Ovary (tissue), 9 donors: ENCODE data around the gene RASSF9. TPM values are rescaled to one million over a fixed set of nuclear protein-coding genes. Genes with fewer than 3 reads are reported as not detected.
A peak's percentile ranks its signal among the peaks of the same experiment; 100 is the strongest.

ENCODE experiments used
- DNase-seq, 5 donors: peaks; one replicate each; pipeline ENCODE4 v3.0.0-alpha.2; 2019 to 2020
- H3K27ac ChIP-seq, 2 donors: fragments of 200-600 bp; one replicate each; pipeline versions ENCODE4 v1.5.1 to v1.8.0; 2019 to 2022
- H3K27me3 ChIP-seq: fragments of 200-600 bp; one replicate; pipeline ENCODE4 v1.8.0; 2022
- H3K36me3 ChIP-seq: fragments of 200-600 bp; sonication (generic); one replicate; pipeline ENCODE4 v1.5.1; 2019
- H3K4me1 ChIP-seq: one replicate; pipeline ENCODE4 v1.8.1; 2013; ENCODE audit warnings: mild to moderate bottlenecking, moderate library complexity; ENCODE audit not compliant: insufficient read depth
- H3K4me3 ChIP-seq: fragments of 200-600 bp; sonication (generic); one replicate; pipeline ENCODE4 v1.5.1; 2017
- H3K9me3 ChIP-seq, 2 donors: fragments of 200-600 bp in 1 of 2; sonication (generic) in 1 of 2; one replicate each; pipeline versions ENCODE4 v1.5.1 to v1.8.1; 2013 to 2019; ENCODE audit warnings: mild to moderate bottlenecking in 1 of 2, moderate library complexity in 1 of 2
- EP300 ChIP-seq: sonication (generic); formaldehyde crosslinking; IDR thresholded peaks from one replicate; pipeline ENCODE4 v1.6.1; 2017; ENCODE audit warnings: antibody characterized with exemption
- POLR2A ChIP-seq: fragments of 450-650 bp; IDR thresholded peaks from one replicate; pipeline ENCODE4 v1.6.1; 2017; ENCODE audit warnings: antibody characterized with exemption, mild to moderate bottlenecking, moderate library complexity
- WGBS, 3 donors: extraction: QIAGEN DNeasy Blood & Tissue Kit in 1 of 3; methylation state at CpG; one replicate each; pipeline versions ENCODE4 v1.1.5 to v1.1.7; 2013 to 2017; 5-methylcytosine and 5-hydroxymethylcytosine counted together
- intact Hi-C, 4 donors: fragments of 100-400 bp; cut with DNase I; formaldehyde crosslinking; loops; one replicate each; pipeline versions ENCODE4 v1.11.0 to v1.15.1; 2022 to 2023
- polyA plus RNA-seq, 2 donors: library from polyadenylated mRNA; stranded (reverse); fragments of 200-250 nt in 1 of 2; fragments of 350-450 nt in 1 of 2; fragmentation: Illumina TruSeq in 1 of 2; extraction: RNeasy Lipid Tissue Mini Kit (QIAGEN cat#74804) in 1 of 2; gene quantifications; one replicate each; pipeline ENCODE4 v1.2.3, GENCODE V29; 2013 to 2014
- total RNA-seq, 7 donors: library from RNA; depleted of rRNA in 2 of 7; stranded (reverse); fragments of >200 nt in 2 of 7; fragmentation: NEBNext Ultra II Directional in 3 of 7; extraction: Animal tissue kit (Norgen Biotek cat#: 25700) in 3 of 7; gene quantifications; one replicate each; pipeline versions ENCODE4 v1.1.0 to v1.2.4, GENCODE V29; 2016 to 2023
- TF ChIP-seq, protein P1 (sequence below), 3 donors: fragments of 450-650 bp in 2 of 3; fragments of 200-600 bp in 1 of 3; IDR thresholded peaks; one replicate each; pipeline versions ENCODE4 v1.5.1 to v1.8.0; 2016 to 2022; ENCODE audit warnings: antibody characterized with exemption in 3 of 3, mild to moderate bottlenecking in 1 of 3
- donor health status: DM: no; HTN: no; CAD: no; lungs with moderate emphysema.
- donor health status: DM: no; HTN: no; CAD: no.
- donor health status: Bipolar disorder and iron deficiency.
- donor health status: DM: yes; HTN: yes; CAD: no.
- donor health status: DM: no; HTN: no; CAD: no.
- donor health status: DM: yes; HTN: yes; CAD: no.

The RASSF9 gene
- total and polyA plus RNA-seq, 9 donors: 0.56 to 4.9 (median 3.1) TPM

DNA sequence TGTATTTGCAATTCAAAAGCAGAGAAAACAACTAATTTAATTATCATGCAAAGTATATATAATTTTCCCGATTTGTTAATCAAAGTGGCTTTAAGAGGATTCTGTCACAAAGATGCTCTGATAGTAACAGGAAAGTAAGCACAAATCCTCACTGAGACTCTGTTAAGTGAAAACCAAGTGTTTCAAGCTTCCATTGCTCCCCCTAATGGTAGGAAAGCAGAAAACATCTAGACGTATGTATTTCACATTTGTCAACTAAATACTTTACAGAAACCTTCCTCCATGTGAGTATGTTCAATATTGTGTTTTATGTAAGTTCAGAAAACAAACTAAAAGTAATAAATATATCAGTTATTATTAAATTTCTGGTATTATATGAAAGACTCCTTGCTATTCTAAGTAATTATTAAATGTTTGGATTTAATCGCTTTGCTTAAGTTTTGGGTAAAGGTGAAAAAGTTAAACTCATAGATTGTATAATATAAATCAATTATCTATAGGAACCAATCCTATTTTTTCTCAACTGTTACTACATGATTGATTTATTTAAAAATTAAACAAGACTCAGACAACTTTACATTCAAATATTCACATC is 36.4 kb upstream of the RASSF9 start:
- no peak for DNase-seq
- no peaks in the 10 kb centered on the region for H3K36me3 ChIP-seq

DNA sequence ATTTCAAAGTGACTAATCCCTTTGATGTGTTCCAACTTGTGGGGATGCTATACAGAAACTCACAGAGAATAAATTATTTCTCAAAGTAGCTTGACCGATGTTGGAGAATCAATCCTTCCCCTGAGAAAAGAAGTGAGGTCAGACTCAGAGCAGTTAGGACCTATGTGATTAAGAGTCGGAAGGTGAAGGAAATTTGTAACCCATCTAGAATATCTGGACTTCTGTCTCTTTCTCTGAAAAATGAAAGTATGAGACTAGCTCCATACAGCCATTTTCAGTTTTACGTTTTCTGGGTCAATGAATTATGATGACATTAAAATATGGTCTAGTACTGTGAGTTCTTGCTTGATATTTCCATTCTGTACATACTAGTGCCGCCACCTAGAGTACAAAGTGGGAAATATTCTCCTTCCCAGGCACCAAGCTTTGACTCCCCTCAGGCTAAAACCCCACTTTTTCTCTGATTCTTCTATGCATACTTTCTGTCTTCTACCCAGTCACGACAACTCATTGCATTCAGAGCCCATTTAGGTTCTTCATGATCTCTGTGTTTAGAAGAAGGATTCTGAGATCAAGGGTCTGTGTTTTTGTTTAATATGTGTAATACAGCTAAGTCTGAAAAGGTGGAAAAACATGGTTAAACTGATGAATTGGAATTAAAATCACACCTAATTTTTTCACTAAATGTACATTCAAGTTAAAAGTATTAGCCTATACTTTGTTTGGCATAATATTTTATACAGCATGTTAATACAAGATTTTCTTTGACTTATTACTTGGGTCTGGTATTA is 31.0 kb upstream of the RASSF9 start:
- intact Hi-C loops: loop anchor here (5.0 to 10.0 kb wide), 4 partner anchors 290 to 402 kb away; no protein-coding TSS in a partner anchor
- Histone ChIP-seq H3K36me3 (no peaks in the 10 kb centered on the region), H3K4me1 (no peaks in the 10 kb centered on the region), H3K27ac (no peak overlapping the region), H3K4me3 (no peak overlapping the region), H3K27me3 (no peaks in the 10 kb centered on the region), H3K9me3 (no peaks in the 10 kb centered on the region)
- no peak for TF ChIP-seq POLR2A
- TF ChIP-seq, protein P1, sequence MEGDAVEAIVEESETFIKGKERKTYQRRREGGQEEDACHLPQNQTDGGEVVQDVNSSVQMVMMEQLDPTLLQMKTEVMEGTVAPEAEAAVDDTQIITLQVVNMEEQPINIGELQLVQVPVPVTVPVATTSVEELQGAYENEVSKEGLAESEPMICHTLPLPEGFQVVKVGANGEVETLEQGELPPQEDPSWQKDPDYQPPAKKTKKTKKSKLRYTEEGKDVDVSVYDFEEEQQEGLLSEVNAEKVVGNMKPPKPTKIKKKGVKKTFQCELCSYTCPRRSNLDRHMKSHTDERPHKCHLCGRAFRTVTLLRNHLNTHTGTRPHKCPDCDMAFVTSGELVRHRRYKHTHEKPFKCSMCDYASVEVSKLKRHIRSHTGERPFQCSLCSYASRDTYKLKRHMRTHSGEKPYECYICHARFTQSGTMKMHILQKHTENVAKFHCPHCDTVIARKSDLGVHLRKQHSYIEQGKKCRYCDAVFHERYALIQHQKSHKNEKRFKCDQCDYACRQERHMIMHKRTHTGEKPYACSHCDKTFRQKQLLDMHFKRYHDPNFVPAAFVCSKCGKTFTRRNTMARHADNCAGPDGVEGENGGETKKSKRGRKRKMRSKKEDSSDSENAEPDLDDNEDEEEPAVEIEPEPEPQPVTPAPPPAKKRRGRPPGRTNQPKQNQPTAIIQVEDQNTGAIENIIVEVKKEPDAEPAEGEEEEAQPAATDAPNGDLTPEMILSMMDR (IDR thresholded peaks at IDR 0.05): peak in 2 of 3 donors; percentile 55 to 67
- no peak for DNase-seq
- 23 to 27% (median 25%) methylated on average over 5 of the region's 5 CpGs for WGBS, 3 donors

More for the DNA sequence above, 36.4 kb upstream of the RASSF9 start:
- no peaks in the 10 kb centered on the region for H3K4me1 ChIP-seq
- no peaks in the 10 kb centered on the region for H3K27me3 ChIP-seq
- H3K4me3 ChIP-seq: no peak overlapping the region
- no peak overlapping the region for H3K27ac ChIP-seq
- intact Hi-C loops: no loop called here
- no peaks in the 10 kb centered on the region for H3K9me3 ChIP-seq
- TF ChIP-seq EP300: no peak
- TF ChIP-seq POLR2A: no peak
- TF ChIP-seq, protein P1 (IDR thresholded peaks at IDR 0.05): peak in 2 of 3 donors; percentile 25 to 27
- WGBS, 3 donors: 31 to 32% (median 32%) methylated on average over 3 of the region's 3 CpGs

DNA sequence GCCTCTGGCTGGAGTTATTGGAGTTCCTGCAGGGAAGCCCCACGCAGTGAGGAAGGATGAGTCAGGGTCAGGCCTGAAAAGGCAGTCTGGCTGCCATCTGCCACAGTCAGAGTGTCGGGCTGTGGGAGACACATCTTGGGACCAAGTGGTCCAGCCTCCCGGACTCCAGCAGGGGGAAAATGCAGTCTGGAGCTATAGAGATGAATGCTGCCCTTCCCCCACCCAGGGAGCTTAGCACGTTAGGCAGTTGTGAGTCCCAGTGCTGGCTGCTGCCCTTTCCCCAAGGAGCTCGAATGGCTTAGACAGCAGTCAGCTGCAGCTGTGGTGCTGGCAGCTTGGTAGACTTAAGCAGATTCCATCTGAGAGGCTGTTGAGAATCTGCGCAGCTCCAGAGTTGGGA is 29.7 kb upstream of the RASSF9 start:
- intact Hi-C loops: loop anchor here (5.0 to 10.0 kb wide), 4 partner anchors 289 to 401 kb away; no protein-coding TSS in a partner anchor
- TF ChIP-seq, protein P1 (IDR thresholded peaks at IDR 0.05): no peak
- TF ChIP-seq EP300 (no peak), POLR2A (no peak)
- Histone ChIP-seq H3K27ac (no peak overlapping the region), H3K36me3 (no peaks in the 10 kb centered on the region), H3K27me3 (no peaks in the 10 kb centered on the region), H3K4me3 (no peak overlapping the region), H3K9me3 (no peaks in the 10 kb centered on the region), H3K4me1 (no peaks in the 10 kb centered on the region)
- WGBS, 3 donors: 77 to 86% (median 83%) methylated on average over 5 to 6 of the region's 6 CpGs
- no peak for DNase-seq

DNA sequence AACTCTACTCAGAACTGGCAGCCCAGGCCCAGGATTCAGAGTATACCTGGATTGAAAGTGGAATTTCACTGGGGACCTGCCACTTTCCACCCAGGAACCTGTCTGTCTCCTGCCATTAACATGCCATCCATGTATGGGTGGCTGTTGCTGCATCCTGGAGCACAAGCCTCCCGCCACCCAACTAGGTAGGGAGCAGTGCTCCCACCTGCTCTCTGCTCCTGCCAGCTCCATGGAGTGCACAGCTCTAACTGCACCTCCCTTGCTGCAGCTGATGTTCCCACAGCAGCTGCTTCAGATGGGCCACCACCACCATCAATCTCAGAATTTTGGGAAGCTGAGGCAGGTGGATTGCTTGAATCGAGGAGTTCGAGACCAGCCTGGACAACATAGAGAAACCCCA is 20.8 kb upstream of the RASSF9 start:
- H3K27ac ChIP-seq: no peak overlapping the region
- WGBS, 3 donors: 79 to 94% (median 91%) methylated on average over 3 of the region's 3 CpGs
- no peaks in the 10 kb centered on the region for H3K4me1 ChIP-seq
- intact Hi-C loops: no loop called here
- H3K27me3 ChIP-seq: no peaks in the 10 kb centered on the region
- H3K9me3 ChIP-seq: no peaks in the 10 kb centered on the region
- no peak for DNase-seq
- H3K36me3 ChIP-seq: no peaks in the 10 kb centered on the region
- H3K4me3 ChIP-seq: no peak overlapping the region
- TF ChIP-seq EP300 (no peak), POLR2A (no peak)
- TF ChIP-seq, protein P1 (IDR thresholded peaks at IDR 0.05): no peak
